Stomach (tissue), 4 donors: ENCODE data around the gene PTCD3.

Experiments
- POLR2A ChIP-seq, 4 donors: fragments of 450-650 bp; IDR thresholded peaks; one replicate each; pipeline ENCODE4 v1.6.1; 2016; ENCODE audit warnings: antibody characterized with exemption in 4 of 4, control low read depth in 2 of 4, mild to moderate bottlenecking in 1 of 4, moderate library complexity in 1 of 4
- TF ChIP-seq, protein P1 (sequence below), 7 experiments: fragments of 450-650 bp in 4 of 7; fragments of 200-600 bp in 3 of 7; sonication (generic) in 3 of 7; IDR thresholded peaks; one replicate each; pipeline ENCODE4 v1.5.1; 2016 to 2019; ENCODE audit warnings: antibody characterized with exemption in 7 of 7, control low read depth in 2 of 7, mild to moderate bottlenecking in 1 of 7

DNA sequence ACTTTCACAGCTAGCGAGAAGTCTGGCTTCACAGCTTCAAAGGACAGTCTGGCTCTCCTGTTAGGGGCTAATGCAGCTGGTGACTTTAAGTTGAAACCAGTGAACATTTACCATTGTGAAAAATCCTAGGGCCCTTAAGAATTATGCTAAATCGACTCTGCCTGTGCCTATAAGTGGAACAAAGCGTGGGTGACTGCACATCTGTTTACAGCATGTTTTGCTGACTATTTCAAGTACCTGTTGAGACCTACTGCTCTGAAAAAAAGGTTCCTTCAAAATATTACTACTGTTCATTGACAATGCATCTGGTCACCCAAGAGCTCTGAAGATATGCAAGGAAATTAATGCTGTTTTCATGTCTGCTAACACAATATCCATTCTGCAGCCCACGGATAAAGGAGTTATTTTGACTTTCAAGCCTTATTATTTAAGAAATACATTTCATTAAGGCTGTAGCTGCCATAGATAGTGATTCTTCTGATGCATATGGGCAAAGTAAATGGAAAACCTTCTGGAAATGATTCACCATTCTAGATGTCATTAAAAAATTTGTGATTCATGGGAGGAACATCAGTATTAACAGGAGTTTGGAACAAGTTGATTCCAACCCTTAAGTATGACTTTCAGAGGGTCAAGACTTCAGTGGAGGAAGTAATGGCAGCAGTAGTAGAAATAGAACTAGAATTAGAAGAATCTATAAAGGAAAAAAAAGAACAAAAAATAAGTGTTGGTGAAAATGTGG lies 49.3 kb upstream of the PTCD3 start:
- TF ChIP-seq, protein P1, sequence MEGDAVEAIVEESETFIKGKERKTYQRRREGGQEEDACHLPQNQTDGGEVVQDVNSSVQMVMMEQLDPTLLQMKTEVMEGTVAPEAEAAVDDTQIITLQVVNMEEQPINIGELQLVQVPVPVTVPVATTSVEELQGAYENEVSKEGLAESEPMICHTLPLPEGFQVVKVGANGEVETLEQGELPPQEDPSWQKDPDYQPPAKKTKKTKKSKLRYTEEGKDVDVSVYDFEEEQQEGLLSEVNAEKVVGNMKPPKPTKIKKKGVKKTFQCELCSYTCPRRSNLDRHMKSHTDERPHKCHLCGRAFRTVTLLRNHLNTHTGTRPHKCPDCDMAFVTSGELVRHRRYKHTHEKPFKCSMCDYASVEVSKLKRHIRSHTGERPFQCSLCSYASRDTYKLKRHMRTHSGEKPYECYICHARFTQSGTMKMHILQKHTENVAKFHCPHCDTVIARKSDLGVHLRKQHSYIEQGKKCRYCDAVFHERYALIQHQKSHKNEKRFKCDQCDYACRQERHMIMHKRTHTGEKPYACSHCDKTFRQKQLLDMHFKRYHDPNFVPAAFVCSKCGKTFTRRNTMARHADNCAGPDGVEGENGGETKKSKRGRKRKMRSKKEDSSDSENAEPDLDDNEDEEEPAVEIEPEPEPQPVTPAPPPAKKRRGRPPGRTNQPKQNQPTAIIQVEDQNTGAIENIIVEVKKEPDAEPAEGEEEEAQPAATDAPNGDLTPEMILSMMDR (IDR thresholded peaks at IDR 0.05) = no peak
- TF ChIP-seq POLR2A (IDR thresholded peaks at IDR 0.05) = no peak
